SK-N-SH treated with all-trans-retinoic acid at 6 μM for 48 hours (cell line): ENCODE measurements around the gene BFSP2.
A peak's percentile ranks its signal among the peaks of the same experiment; 100 is the strongest.

ENCODE experiments used
- ATAC-seq: fragments of 200-7000 bp; cut with Tn5 transposase; 3 replicates; pipeline ENCODE4 v1.9.1; 2020; ENCODE audit warnings: mild to moderate bottlenecking, moderate library complexity
- ARNTL ChIP-seq: fragments of 450-650 bp; formaldehyde crosslinking; IDR thresholded peaks from 2 replicates; pipeline ENCODE4 v1.5.0; 2020; ENCODE audit warnings: low read depth, mild to moderate bottlenecking, moderate library complexity, borderline replicate concordance
- BACH2 ChIP-seq: fragments of 250-450 bp; sonication (Bioruptor Pico); IDR thresholded peaks from 2 replicates; pipeline ENCODE4 v1.9.0; 2021; ENCODE audit warnings: mild to moderate bottlenecking, borderline replicate concordance
- CSDC2 ChIP-seq: fragments of 250-450 bp; sonication (Bioruptor Pico); IDR thresholded peaks from 2 replicates; pipeline ENCODE4 v1.5.0; 2020; ENCODE audit warnings: mild to moderate bottlenecking, moderate library complexity
- CSRNP3 ChIP-seq: fragments of 250-450 bp; sonication (Bioruptor Pico); IDR thresholded peaks from 2 replicates; pipeline ENCODE4 v1.5.1; 2021; ENCODE audit warnings: mild to moderate bottlenecking, moderate library complexity
- ESRRG ChIP-seq: fragments of 250-450 bp; sonication (Bioruptor Pico); IDR thresholded peaks from 2 replicates; pipeline ENCODE4 v1.6.1; 2021; ENCODE audit warnings: mild to moderate bottlenecking
- GLIS3 ChIP-seq: fragments of 250-450 bp; sonication (Bioruptor Pico); IDR thresholded peaks from 2 replicates; pipeline ENCODE4 v1.5.0; 2020; ENCODE audit warnings: mild to moderate bottlenecking, moderate library complexity
- ISL1 ChIP-seq: fragments of 250-450 bp; sonication (Bioruptor Pico); IDR thresholded peaks from 2 replicates; pipeline ENCODE4 v2.1.2; 2022; ENCODE audit warnings: mild to moderate bottlenecking, moderate library complexity
- OSR1 ChIP-seq: fragments of 250-450 bp; sonication (Bioruptor Pico); IDR thresholded peaks from 2 replicates; pipeline ENCODE4 v1.8.0; 2022; ENCODE audit warnings: moderate library complexity, mild to moderate bottlenecking, inconsistent platforms
- PPARA ChIP-seq: fragments of 250-450 bp; sonication (Bioruptor Pico); IDR thresholded peaks from 2 replicates; pipeline ENCODE4 v1.5.0; 2020; ENCODE audit warnings: mild to moderate bottlenecking, borderline replicate concordance
- RARB ChIP-seq: fragments of 250-450 bp; sonication (Bioruptor Pico); IDR thresholded peaks from 2 replicates; pipeline ENCODE4 v1.8.0; 2021; ENCODE audit warnings: mild to moderate bottlenecking, moderate library complexity
- SNAI2 ChIP-seq: fragments of 250-450 bp; sonication (Bioruptor Pico); IDR thresholded peaks from 2 replicates; pipeline ENCODE4 v1.5.0; 2020; ENCODE audit warnings: mild to moderate bottlenecking, moderate library complexity
- TCF4 ChIP-seq: fragments of 250-450 bp; sonication (Bioruptor Pico); IDR thresholded peaks from 2 replicates; pipeline ENCODE4 v1.8.0; 2021; ENCODE audit warnings: mild to moderate bottlenecking, moderate library complexity, borderline replicate concordance
- TOX ChIP-seq: fragments of 250-450 bp; sonication (Bioruptor Pico); IDR thresholded peaks from 2 replicates; pipeline ENCODE4 v1.8.0; 2021; ENCODE audit warnings: mild to moderate bottlenecking, moderate library complexity, borderline replicate concordance
- TSHZ2 ChIP-seq: fragments of 250-450 bp; sonication (Bioruptor Pico); IDR thresholded peaks from 2 replicates; pipeline ENCODE4 v1.5.0; 2020; ENCODE audit warnings: mild to moderate bottlenecking, moderate library complexity
- ZFP3 ChIP-seq: fragments of 250-450 bp; sonication (Bioruptor Pico); IDR thresholded peaks from 2 replicates; pipeline ENCODE4 v1.5.0; 2020; ENCODE audit warnings: mild to moderate bottlenecking, moderate library complexity
- ZNF70 ChIP-seq: fragments of 450-650 bp; formaldehyde crosslinking; IDR thresholded peaks from 2 replicates; pipeline ENCODE4 v1.5.0; 2020; ENCODE audit warnings: mild to moderate bottlenecking, moderate library complexity
- ZNF8 ChIP-seq: fragments of 450-650 bp; formaldehyde crosslinking; IDR thresholded peaks from 2 replicates; pipeline ENCODE4 v1.5.0; 2020; ENCODE audit warnings: mild to moderate bottlenecking, moderate library complexity
- TF ChIP-seq, protein P1 (sequence below): fragments of 250-450 bp; sonication (Bioruptor Pico); IDR thresholded peaks from 2 replicates; pipeline ENCODE4 v1.5.1; 2020; ENCODE audit warnings: low read depth, mild to moderate bottlenecking, moderate library complexity
- TF ChIP-seq, protein P2 (sequence below): fragments of 250-450 bp; sonication (Bioruptor Pico); IDR thresholded peaks from 2 replicates; pipeline ENCODE4 v1.8.0; 2020; ENCODE audit warnings: mild to moderate bottlenecking, moderate library complexity, borderline replicate concordance
- TF ChIP-seq, protein P3 (sequence below): fragments of 250-450 bp; sonication (Bioruptor Pico); IDR thresholded peaks from 2 replicates; pipeline ENCODE4 v1.8.0; 2021; ENCODE audit warnings: low read depth, mild to moderate bottlenecking, moderate library complexity, borderline replicate concordance

BFSP2 gene

GRCh38 chr3:133410191-133410892, 10.5 kb downstream of the BFSP2 start:
- TF ChIP-seq TSHZ2 (no peak), BACH2 (no peak), CSRNP3 (CRISPR knock-in tag) (no peak), TOX (CRISPR knock-in tag) (no peak), ZFP3 (CRISPR knock-in tag) (no peak)

DNA sequence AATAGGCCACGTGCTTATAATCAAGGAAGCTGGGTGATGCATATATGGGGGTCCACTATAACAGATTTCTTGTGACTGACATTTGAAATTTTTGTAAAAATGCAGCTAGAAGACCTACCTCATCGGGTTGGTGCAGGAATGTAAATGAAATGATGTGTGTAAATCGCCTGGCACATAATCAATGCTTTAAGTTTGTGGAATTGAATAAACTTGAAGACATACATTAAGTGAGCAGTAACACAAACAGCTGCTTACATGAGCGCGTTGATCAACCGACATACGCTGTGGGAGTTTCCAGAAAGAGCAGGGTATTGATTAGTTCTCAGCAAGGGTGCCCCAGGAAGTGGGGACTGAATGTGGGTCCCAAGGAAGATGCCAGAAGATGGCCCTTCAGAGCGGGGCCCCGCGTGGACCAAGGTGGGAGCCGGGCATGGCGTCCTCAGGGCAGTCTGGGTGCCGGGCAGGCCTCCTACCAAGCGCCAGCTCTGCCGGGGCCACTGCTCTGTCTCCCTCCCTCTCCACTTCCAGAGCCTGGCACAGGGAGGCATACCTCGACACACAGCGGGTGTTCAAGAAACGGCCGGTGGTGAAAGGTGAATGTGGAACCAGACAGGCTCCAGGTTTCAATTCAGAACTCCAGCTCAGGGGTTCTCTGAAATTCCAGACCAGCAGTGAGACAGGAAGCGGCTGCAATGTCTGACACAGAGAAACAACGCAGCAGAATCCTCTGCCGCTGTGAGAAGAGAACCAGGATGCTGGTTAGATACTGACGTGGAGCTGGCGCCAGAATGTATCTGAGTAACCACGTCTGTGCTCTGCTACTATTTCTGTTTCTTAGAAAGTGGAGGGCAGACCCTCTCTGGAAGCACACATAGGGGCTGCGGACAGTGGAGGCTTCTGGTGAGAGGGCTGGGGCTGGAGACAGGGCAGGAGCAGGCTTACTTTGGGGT, 12.6 kb downstream of the BFSP2 start:
- ATAC-seq: peak; percentile 10; the same call in 2 of the 3 replicates

More at GRCh38 chr3:133410191-133410892, 10.5 kb downstream of the BFSP2 start:
- no peak for ATAC-seq

DNA sequence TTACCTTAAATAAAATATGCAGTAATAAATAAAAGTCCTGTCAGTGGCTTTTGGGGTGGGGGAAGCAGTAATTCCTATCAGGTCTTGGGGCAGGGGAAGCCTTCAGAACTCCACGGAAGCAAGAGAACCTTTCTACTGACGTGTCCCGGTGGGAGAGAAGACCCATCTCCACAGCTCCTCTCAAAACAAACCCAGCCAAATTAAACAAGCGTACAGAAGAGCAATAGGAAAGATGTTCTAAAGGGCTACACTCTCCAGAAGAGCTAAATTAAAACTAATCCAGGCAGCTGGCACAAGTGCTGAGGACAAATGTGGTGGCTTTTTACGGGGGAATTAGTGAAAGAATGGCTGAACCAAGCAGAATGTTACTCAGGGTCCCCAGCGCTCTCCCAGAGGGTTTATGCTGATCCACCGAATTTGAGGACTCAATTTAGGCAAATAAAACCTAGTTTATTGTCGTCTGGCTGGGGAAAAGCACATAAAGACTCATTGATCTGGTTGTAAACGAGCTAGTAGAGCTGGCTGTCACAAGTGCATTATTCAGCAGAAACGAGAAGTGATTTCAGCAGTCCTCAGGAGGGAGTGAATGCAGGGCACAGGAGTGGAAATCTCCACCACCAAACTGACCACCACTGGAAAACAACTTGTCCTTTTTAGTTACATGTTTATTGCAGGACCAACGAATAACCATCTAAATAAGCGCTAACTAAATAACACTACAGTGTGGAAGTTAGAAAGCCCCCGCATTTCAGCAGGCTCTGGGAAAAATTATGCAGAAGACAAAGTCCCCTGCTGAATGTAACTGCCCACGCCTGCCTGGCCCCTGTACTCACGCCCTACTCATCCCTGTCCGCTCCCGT, 13.5 kb downstream of the BFSP2 start:
- ATAC-seq: peak; percentile 53; the same call in 2 of the 3 replicates
- TF ChIP-seq CSDC2 (CRISPR knock-in tag): no peak
- TF ChIP-seq SNAI2 (CRISPR knock-in tag): no peak
- TF ChIP-seq TCF4 (CRISPR knock-in tag): no peak
- no peak for TF ChIP-seq BACH2
- no peak for TF ChIP-seq ZNF8 (CRISPR knock-in tag)
- TF ChIP-seq TSHZ2: no peak
- no peak for TF ChIP-seq ESRRG (CRISPR knock-in tag)
- TF ChIP-seq OSR1: no peak
- TF ChIP-seq PPARA: no peak
- TF ChIP-seq RARB (CRISPR knock-in tag): no peak
- TF ChIP-seq, protein P1, sequence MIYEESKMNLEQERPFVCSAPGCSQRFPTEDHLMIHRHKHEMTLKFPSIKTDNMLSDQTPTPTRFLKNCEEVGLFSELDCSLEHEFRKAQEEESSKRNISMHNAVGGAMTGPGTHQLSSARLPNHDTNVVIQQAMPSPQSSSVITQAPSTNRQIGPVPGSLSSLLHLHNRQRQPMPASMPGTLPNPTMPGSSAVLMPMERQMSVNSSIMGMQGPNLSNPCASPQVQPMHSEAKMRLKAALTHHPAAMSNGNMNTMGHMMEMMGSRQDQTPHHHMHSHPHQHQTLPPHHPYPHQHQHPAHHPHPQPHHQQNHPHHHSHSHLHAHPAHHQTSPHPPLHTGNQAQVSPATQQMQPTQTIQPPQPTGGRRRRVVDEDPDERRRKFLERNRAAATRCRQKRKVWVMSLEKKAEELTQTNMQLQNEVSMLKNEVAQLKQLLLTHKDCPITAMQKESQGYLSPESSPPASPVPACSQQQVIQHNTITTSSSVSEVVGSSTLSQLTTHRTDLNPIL: no peak
- TF ChIP-seq, protein P2, sequence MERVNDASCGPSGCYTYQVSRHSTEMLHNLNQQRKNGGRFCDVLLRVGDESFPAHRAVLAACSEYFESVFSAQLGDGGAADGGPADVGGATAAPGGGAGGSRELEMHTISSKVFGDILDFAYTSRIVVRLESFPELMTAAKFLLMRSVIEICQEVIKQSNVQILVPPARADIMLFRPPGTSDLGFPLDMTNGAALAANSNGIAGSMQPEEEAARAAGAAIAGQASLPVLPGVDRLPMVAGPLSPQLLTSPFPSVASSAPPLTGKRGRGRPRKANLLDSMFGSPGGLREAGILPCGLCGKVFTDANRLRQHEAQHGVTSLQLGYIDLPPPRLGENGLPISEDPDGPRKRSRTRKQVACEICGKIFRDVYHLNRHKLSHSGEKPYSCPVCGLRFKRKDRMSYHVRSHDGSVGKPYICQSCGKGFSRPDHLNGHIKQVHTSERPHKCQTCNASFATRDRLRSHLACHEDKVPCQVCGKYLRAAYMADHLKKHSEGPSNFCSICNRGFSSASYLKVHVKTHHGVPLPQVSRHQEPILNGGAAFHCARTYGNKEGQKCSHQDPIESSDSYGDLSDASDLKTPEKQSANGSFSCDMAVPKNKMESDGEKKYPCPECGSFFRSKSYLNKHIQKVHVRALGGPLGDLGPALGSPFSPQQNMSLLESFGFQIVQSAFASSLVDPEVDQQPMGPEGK (CRISPR knock-in tag): no peak
- TF ChIP-seq GLIS3 (CRISPR knock-in tag): no peak
- no peak for TF ChIP-seq ARNTL (CRISPR knock-in tag)
- no peak for TF ChIP-seq ISL1 (CRISPR knock-in tag)

More for the DNA sequence above, 12.6 kb downstream of the BFSP2 start:
- TF ChIP-seq, protein P3, sequence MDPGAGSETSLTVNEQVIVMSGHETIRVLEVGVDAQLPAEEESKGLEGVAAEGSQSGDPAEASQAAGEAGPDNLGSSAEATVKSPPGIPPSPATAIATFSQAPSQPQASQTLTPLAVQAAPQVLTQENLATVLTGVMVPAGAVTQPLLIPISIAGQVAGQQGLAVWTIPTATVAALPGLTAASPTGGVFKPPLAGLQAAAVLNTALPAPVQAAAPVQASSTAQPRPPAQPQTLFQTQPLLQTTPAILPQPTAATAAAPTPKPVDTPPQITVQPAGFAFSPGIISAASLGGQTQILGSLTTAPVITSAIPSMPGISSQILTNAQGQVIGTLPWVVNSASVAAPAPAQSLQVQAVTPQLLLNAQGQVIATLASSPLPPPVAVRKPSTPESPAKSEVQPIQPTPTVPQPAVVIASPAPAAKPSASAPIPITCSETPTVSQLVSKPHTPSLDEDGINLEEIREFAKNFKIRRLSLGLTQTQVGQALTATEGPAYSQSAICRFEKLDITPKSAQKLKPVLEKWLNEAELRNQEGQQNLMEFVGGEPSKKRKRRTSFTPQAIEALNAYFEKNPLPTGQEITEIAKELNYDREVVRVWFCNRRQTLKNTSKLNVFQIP (CRISPR knock-in tag): no peak
- no peak for TF ChIP-seq ZNF70
- no peak for TF ChIP-seq ARNTL (CRISPR knock-in tag)
- TF ChIP-seq PPARA: no peak
- TF ChIP-seq CSDC2 (CRISPR knock-in tag): no peak
